Peyer's patch (tissue), 4 donors: Measurements from ENCODE around the gene SLC12A9.

Experiments used
- POLR2A ChIP-seq, 2 donors: fragments of 450-650 bp; IDR thresholded peaks; one replicate each; pipeline ENCODE4 v1.5.1; 2017; ENCODE audit warnings: antibody characterized with exemption in 2 of 2, mild to moderate bottlenecking in 2 of 2, moderate library complexity in 2 of 2
- TF ChIP-seq, protein P1 (sequence below), 6 experiments: fragments of 450-650 bp in 4 of 6; fragments of 200-600 bp in 2 of 6; sonication (generic) in 1 of 6; IDR thresholded peaks; one replicate each; pipeline ENCODE4 v1.5.1; 2017 to 2019; ENCODE audit warnings: antibody characterized with exemption in 6 of 6, mild to moderate bottlenecking in 3 of 6, moderate library complexity in 1 of 6

DNA sequence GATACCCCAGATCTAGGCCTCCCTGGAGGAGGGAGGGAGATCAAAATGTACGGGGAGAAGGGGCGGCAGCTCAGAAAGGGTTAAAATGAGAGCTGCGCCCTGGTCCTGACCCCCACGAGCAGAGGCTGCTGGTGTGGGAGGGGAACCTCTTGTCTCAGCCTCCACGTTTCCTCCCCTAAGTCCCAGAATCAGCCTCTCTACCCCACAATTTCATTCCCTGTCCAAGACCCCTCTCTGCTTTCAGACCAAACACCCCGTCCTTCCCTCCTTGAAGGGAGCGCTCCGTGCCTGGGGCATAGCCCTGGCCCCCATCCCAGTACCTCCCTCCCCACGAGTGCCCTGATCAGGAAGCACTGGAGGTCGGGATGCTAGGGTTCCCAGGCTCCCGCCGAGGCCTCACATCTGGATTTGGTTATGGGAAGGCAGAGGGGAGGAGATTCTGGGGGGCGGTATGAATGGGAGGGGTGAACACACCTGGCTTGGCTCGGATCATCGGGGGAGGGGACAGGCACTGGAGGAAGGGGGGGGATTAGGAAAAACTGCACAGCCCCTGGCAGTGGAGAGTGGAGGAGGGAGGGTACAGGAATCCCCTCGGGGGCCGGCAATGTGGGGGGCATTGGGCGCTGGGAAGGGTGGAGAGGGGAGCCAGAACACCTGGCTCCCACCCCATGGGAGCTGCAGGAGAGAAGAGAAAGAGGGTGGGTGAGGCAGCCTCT, 27.9 kb upstream of the SLC12A9 start:
- TF ChIP-seq, protein P1, sequence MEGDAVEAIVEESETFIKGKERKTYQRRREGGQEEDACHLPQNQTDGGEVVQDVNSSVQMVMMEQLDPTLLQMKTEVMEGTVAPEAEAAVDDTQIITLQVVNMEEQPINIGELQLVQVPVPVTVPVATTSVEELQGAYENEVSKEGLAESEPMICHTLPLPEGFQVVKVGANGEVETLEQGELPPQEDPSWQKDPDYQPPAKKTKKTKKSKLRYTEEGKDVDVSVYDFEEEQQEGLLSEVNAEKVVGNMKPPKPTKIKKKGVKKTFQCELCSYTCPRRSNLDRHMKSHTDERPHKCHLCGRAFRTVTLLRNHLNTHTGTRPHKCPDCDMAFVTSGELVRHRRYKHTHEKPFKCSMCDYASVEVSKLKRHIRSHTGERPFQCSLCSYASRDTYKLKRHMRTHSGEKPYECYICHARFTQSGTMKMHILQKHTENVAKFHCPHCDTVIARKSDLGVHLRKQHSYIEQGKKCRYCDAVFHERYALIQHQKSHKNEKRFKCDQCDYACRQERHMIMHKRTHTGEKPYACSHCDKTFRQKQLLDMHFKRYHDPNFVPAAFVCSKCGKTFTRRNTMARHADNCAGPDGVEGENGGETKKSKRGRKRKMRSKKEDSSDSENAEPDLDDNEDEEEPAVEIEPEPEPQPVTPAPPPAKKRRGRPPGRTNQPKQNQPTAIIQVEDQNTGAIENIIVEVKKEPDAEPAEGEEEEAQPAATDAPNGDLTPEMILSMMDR (IDR thresholded peaks at IDR 0.05): no peak
- TF ChIP-seq POLR2A (IDR thresholded peaks at IDR 0.05): no peak
